Measurements from ENCODE around the gene FKBP4.

GRCh38 chr12:2745655-2746054 is 49.1 kb upstream of the FKBP4 start:
- TF ChIP-seq CTCF (optimal IDR thresholded peaks at IDR 0.05 in 1 of 3, IDR thresholded peaks at IDR 0.05 in 1 of 3, conservative IDR thresholded peaks at IDR 0.05 in 1 of 3; ENCODE audit: extremely low read depth in 1 of 3, insufficient read depth in 2 of 3, low read length in 3 of 3) (no peak), EZH2 (IDR thresholded peaks at IDR 0.05; ENCODE audit: low read length) (no peak)

Measured in keratinocyte (primary cell).